ENCODE measurements around the gene SH2D3C. TPM values are rescaled to one million over a fixed set of nuclear protein-coding genes. Genes with fewer than 3 reads are reported as not detected.

SH2D3C gene
- total RNA-seq, 4 donors from 2014 or later, result 0.38 to 4.8 (median 2.8) TPM

DNA sequence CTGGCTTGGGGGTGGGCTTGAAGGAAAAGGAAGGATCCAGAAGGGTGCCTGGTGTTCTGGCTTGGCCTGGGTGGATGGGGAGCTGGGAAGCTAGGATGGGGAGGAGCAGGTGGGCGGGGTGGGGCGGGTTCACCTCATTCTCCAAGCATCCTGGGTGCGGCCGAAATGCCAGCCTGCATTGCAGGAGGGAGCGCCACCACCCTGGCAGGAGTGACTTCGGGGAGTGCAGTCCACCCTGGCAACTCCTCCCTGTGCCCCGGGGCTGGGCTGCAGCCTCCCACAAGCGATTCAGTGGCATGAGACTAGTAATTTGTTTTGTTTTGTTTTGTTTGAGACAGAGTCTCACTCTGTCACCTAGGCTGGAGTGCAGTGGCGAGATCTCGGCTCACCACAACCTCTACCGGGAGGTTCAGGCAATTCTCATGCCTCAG, 57.1 kb downstream of the SH2D3C start:
- H3K4me3 ChIP-seq, result no peak overlapping the region
- intact Hi-C loops (cut with DNase I), result loop anchor here (5.0 to 10.0 kb wide), 2 partner anchors 114 to 217 kb away; no protein-coding TSS in a partner anchor
- no peaks in the 10 kb centered on the region for H3K27me3 ChIP-seq
- TF ChIP-seq POLR2A (IDR thresholded peaks at IDR 0.05) (no peak), CTCF (IDR thresholded peaks at IDR 0.05) (no peak)
- H3K9me3 ChIP-seq, result no peaks in the 10 kb centered on the region
- H3K4me1 ChIP-seq, result peaks cover 0 to 35% (median 6%) of the 10 kb centered on the region in 3 donors
- no peak for DNase-seq
- WGBS, 2 donors, result 12 to 56% methylated on average over 8 of the region's 11 CpGs
- H3K36me3 ChIP-seq, result no peaks in the 10 kb centered on the region
- no peak overlapping the region for H3K27ac ChIP-seq

- H3K4me1 ChIP-seq, result peaks cover 0 to 41% (median 10%) of the 10 kb centered on the region in 3 donors
- TF ChIP-seq CTCF (IDR thresholded peaks at IDR 0.05) (no peak), POLR2A (IDR thresholded peaks at IDR 0.05) (no peak)
- no peaks in the 10 kb centered on the region for H3K36me3 ChIP-seq
- no peak for DNase-seq
- no peaks in the 10 kb centered on the region for H3K9me3 ChIP-seq
- H3K4me3 ChIP-seq, result no peak overlapping the region
- intact Hi-C loops (cut with DNase I), result loop anchor here (5.0 to 10.0 kb wide), 2 partner anchors 114 to 216 kb away; no protein-coding TSS in a partner anchor
- H3K27ac ChIP-seq, result no peak overlapping the region
- no peaks in the 10 kb centered on the region for H3K27me3 ChIP-seq
Observed at GRCh38 chr9:127720865-127721227, 57.6 kb downstream of the SH2D3C start.

- no peaks in the 10 kb centered on the region for H3K36me3 ChIP-seq
- TF ChIP-seq CTCF (IDR thresholded peaks at IDR 0.05) (no peak), POLR2A (IDR thresholded peaks at IDR 0.05) (no peak)
- no peaks in the 10 kb centered on the region for H3K9me3 ChIP-seq
- H3K27ac ChIP-seq, result no peak overlapping the region
- WGBS, 2 donors, result 66% methylated on average over 4 to 5 of the region's 12 CpGs
- intact Hi-C loops (cut with DNase I), result loop anchor here (5.0 to 10.0 kb wide), 2 partner anchors 113 to 215 kb away; no protein-coding TSS in a partner anchor
- H3K4me1 ChIP-seq, result peaks cover 0 to 42% (median 10%) of the 10 kb centered on the region in 3 donors
- DNase-seq, result no peak
- no peaks in the 10 kb centered on the region for H3K27me3 ChIP-seq
- no peak overlapping the region for H3K4me3 ChIP-seq
Observed at GRCh38 chr9:127720031-127720864, 58.2 kb downstream of the SH2D3C start.

DNA sequence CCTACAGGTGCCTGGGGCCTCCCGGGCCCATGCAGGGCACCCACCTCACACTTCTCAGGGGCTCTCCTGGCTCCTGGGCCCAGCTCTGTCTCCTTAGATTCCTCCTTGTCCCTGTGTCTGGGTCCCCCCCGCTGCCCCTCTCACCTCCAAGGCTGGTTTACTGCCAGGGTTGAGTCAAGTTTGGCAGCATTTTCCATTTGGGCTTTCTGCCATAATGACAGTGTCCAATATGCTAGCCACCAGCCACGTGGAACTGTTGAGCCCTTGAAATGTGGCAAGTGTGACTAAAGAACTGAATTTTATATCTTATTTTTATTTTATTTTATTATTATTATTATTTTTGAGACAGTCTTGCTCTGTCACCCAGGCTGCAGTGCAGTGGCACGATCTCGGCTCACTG, 60.7 kb downstream of the SH2D3C start:
- Histone ChIP-seq H3K9me3 (no peaks in the 10 kb centered on the region), H3K27ac (no peak overlapping the region), H3K36me3 (no peaks in the 10 kb centered on the region), H3K4me1 (peaks cover 11 to 36% (median 11%) of the 10 kb centered on the region in 3 donors), H3K4me3 (no peak overlapping the region), H3K27me3 (no peaks in the 10 kb centered on the region)
- no peak for DNase-seq
- no peak for TF ChIP-seq POLR2A (IDR thresholded peaks at IDR 0.05)
- no peak for TF ChIP-seq CTCF (IDR thresholded peaks at IDR 0.05)
- intact Hi-C loops (cut with DNase I), result no loop called here
- WGBS, 2 donors, result 73 to 84% methylated on average over 5 of the region's 5 CpGs

DNA sequence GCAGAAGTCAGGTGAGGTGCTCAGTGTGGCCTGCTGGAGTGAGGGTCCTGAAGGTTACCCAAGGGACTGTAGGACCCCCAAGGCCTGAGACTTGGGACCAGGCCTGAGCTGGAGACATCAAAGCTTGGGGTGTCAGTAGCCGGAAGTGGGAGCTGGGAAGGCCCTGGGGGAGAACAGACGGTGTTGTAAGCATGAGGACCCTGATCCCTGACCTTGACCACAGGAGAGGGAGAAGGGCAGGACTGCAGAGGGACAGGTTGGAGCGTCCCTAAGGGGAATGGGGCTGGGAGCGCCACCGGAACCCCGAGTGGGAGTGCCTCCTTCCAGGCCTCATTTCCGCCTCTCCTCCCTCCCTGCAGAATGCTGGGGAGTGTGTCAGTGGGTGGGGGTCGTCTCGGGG, 62.1 kb downstream of the SH2D3C start:
- H3K4me3 ChIP-seq, result peak overlapping the region in 3 of 4 donors; percentile 73 to 81 (median 78)
- intact Hi-C loops (cut with DNase I), result no loop called here
- H3K27ac ChIP-seq, result peak overlapping the region in 2 of 4 donors; percentile 82 to 93
- DNase-seq, result no peak
- 68 to 100% methylated on average over 1 to 6 of the region's 9 CpGs for WGBS, 2 donors
- no peaks in the 10 kb centered on the region for H3K27me3 ChIP-seq
- no peaks in the 10 kb centered on the region for H3K36me3 ChIP-seq
- no peaks in the 10 kb centered on the region for H3K9me3 ChIP-seq
- H3K4me1 ChIP-seq, result peaks cover 11 to 29% (median 11%) of the 10 kb centered on the region in 3 donors
- TF ChIP-seq CTCF (IDR thresholded peaks at IDR 0.05), result no peak
- no peak for TF ChIP-seq POLR2A (IDR thresholded peaks at IDR 0.05)
